Forelimb muscle (tissue), 1 donor: ENCODE measurements around the gene ZEB2. TPM values are rescaled to one million over a fixed set of nuclear protein-coding genes. Genes with fewer than 3 reads are reported as not detected.

Experiments
- DNase-seq: peaks from one replicate; pipeline ENCODE4 v3.0.0-alpha.2; 2013; ENCODE audit warnings: low read depth
- polyA plus RNA-seq: library from polyadenylated mRNA; unstranded; fragments of 120-200 nt; gene quantifications from one replicate; pipeline ENCODE4 v1.2.1, GENCODE V29; 2013; ENCODE audit not compliant: insufficient read length

Gene ZEB2
- polyA plus RNA-seq, 1 donor = 107 TPM

DNA sequence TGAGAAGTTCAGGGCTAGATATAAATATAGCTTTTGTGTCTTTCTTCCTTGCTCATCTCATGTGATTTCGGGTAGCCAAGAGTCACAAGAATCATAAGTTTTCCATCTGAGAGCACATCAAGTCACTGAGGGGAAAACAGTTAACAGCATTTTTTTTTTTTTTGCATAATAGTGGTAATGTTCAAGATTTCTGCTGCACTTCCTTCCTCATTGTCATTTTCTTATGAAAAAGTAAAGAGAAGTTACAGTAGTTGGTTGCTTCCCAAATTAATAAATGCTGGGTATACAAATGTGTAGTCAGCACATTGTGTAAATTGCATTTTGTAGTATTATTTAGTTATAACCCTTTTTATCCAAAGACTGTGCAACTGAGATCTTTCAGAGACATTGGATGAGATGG lies 93.6 kb downstream of the ZEB2 start:
- no peak for DNase-seq

DNA sequence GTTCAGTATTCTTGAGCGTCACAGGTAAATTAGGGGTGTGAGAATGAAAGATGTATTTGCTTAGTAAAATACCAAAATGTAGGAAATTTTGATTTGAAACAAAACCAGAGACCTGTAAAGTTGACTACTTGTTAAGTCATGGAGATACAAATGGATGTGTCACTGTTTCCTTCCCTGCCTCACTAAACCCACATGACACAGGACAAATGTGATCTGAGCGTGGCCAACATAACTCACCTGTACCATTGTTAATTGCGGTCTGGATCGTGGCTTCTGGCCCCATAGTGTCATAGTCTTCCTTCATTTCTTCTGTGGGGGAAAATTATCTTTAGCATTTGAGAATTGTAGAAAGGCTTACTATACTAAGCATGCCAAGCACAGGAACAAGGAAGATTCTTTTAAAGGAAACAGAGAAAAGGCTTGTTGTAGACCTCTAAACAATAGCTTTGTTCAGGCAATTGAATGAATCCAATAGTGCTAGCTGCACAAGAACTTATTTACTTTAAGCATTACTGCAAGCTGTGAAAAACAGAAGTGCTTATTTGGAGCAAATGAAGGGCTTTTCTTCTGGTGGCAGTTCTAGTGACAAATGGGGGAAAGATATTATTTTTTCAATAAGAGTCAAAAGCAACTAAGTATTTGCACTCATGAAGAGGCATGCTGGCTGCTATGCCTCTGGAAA lies 95.2 kb downstream of the ZEB2 start:
- no peak for DNase-seq

DNA sequence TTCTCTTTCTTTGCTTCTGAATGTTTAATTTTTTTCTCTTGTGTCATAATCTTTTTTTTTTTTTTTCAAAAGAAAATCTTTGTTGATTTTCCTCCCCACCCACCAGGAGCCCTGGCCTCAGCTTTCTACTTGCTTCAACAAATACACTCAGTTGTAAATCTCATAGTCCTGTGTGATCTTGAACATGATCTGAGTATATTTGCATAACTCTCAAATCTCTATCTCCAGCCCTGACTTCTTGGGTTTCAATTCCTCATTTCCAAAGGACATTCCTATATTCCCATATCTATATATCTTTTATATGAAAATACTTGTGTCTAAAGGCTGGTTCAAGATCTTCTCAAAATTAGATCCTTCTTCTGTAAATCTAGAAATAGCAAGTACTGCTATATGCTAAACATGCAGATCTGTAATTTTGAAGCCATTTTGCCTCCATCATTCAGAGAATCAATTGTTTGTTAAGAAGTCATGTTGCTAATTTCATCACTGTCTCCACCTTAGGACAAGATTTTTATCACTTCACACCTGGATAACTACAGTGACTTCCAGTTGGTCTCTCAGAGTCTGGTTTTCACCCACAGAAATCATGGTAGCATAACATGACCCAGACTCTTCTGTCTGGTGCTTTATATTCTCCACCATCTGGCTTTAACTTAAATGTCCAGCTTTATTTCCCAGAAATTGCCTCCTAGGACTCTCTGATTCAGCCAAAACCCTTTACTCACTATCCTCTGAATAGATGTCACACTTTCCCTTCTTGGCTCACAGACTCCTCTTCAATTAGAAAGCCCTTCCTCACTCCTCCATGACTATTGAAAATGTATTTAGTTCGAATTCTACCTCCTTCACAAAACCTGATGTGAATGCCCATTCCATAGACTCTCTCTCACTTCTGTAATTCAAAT lies 98.1 kb downstream of the ZEB2 start:
- DNase-seq = no peak

DNA sequence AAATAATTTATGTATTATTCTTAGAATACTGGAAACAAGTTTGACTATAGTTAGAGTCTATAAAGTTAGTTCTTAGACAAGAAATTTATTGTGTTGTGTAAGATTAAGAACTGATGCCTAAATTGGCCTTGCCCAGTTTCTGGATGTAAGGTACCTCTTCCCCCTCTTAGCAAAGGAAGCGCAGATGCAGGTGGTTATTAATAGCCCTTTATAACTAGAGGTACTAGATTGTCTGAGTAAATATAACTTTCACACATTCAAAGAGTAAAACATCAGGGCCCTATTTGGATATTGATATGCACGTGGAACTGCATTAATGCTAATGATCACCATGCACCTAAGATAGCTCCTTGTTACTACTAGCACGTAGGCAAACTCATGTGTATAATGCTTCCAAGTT lies 100.7 kb downstream of the ZEB2 start:
- no peak for DNase-seq

DNA sequence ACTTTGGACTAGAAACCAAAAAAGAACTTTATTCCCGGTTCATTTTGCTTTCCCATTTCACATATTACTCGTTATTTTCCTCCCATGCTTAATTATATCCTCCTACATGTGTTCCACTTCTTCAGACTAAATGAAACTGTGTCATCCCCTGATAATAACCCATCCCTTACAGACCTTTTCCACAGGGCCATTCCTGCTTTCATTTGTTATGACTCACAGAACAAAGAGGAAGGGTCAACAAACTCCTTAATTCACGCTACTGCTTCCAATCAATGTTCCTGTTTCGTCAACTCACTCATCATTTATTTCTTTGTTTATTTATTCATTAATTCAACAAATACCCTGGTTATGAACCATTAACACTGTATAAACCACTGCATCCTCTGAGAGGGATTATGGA lies 104.5 kb downstream of the ZEB2 start:
- no peak for DNase-seq

DNA sequence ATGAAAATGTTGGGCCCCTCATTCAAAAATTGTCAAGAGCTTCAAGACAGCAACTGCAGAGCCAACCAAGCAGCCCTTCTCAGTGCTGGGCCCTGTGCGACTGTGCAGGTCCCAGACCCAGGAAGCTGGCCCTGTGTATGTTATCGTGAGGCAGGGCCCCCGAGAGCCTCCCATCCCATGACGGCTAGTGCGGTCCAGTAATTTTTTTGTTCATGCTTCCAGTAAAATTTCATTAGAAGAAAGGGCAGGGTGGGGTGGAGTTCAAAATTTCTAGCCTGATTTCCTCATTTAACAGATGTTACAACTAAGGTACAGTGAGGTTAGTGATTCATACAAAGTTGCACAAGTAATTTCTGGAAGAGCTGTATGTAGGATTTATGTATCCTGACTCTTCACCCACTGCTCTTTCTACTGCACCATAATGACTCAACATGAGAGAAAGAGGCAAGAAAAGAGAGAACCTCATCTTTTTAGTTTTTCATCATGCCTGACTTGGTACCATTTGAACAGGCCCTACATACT lies 105.5 kb downstream of the ZEB2 start:
- no peak for DNase-seq

DNA sequence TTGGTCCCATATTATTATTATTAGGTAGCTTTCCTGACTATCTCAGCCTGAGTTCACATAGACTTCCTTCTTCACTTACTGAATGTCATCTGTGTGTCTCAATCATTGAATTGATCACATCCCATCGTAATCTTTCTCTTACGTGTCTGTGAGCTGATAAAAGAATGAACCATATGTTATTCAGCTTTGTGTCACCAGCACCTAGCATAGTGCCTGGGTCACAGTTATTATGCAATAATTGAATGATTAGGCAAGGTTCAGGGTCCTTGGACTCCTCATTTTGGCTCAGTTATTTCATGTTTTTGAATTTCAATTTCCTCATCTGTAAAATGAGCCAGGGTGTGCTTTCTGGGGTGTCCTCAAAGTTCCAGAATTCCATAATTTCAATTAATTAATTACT lies 107.2 kb downstream of the ZEB2 start:
- DNase-seq = no peak

DNA sequence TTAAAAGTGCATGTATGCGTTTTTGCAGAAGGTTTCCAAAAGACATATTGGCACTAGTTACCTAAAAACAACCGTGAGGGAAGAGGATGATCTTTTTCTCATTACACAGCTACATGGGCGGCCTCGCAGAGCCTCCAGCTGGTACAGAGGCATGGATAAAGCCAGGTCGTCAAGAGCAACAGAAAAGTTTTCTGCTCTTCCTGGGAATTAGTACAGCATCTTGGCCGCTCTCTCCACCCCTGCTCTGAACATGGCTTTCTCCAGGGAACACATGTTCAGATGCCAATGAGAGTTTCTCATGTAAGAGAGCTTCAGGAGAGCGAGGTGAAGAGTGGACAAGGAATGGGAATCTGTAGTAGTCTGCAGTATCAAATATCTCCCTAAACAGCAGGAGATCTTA lies 108.4 kb downstream of the ZEB2 start:
- no peak for DNase-seq

DNA sequence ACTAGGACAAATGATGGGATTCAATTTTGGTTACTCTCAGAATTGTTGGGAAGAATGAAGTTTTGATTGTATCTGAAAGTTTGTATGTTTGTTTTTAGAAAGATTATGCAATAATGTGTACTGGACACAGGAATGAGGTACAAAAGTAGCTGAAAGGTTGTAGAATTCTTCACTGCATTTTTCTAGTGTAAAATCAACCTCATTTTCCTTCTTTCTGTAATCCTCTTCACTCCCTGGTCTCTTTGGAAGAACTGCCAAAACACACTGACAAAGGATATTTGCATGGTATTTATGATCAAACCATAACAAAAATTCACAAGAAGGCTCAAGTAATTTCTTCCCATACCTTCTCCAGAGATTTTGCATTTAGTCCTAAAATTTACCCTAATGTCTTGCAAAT lies 110.7 kb downstream of the ZEB2 start:
- DNase-seq = no peak

DNA sequence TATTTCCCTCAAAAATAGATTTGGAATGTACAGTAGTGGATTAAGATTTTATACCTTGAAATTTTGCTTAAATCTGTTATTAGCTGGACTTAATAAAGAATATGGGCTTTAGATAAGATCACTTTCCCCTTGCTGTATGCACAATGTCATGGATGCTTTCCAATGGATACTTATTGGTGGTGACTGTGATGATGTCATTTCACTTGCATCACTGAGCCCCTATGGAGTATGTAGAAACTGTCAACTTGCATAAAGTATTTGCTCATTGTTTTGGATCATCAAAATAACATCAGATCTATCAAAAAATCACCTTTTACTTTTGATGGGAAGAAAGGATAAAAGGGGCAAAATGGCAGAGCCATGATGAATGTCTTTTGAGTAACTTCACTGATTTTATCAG lies 112.7 kb downstream of the ZEB2 start:
- DNase-seq = no peak

DNA sequence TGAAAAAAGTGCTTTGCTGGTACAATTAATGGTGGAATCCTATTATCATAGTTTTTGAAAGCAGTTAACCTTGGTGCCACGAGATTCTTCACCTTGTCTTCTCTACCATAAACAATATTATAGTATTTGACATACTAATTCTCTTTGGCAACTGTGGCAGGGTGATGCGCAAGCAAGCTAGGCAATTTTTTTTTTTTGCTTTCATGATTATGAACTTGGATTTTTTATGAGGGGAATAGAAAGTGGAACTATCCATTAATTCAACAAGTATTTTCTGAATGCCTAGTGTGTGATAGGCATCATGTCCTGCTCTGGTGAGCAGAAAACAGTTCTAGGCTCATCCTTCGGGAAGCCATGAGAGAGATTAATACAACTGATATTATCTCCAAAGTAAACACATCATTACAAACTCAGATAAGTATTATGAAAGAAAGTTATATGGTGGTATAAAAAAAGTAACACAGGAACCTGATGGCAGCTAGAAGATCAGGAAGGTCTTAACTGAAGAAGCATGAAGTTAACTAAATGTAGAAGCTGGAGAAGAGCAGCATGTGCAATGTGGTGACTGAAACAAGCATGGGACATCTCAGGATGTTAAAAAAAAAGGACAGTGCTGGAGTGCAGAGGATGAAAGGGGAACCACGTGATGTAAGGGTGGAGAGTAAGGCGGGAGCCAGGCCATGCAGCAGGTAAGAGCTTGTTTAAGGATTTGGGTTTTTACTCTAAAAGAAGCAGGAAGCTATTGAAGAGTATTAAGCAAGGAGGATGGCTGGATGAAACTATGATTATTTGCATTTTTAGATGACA lies 113.7 kb downstream of the ZEB2 start:
- no peak for DNase-seq

DNA sequence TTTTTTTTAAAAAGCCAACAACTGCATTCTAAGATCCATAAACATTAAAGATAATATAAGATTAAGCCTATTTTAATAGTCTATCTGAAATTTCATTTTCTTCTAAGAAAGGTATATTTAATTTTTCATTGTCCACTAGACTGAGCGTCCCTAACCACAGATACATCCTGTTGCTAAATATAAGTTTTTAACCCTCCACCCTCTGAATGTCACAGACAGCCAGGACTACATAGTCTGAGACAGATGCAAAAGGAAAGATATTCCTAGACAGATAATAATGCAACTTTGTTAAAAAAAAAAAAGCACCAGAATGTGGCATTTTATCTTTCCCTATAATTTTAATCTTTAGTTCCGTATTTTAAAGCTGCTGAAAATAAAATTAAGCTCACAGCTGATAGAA lies 114.6 kb downstream of the ZEB2 start:
- DNase-seq = no peak

DNA sequence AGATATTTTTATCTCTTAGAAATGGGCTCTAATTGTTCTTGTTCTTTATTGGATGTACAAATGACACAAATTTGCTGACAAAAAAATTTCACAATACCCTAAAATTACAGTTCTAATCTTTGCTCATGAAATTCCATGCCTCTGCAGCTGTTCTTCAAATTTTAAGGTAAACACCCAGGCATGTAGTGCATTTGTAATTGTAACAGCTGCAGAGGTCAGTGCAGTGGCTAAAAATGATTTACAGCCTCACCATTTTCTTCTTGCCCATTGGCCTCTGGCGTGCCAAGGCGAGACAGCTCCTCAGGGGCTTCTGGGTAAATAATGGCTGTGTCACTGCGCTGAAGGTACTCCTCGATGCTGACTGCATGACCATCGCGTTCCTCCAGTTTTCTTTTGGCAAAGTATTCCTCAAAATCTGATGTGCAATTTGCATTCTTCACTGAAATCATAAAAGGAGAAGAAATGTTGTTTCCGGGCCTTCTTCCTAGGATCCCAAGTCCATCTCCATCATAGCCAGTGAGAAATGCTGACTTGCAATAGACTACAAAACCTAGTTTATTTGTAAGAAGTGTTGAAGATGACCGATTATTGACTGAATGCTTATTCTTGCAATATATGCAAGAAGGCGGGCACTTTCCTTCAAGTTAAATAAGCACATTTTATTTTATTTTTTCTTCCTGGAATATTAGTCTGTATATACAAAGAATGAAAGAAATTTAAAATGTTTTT lies 115.2 kb downstream of the ZEB2 start:
- DNase-seq = no peak

DNA sequence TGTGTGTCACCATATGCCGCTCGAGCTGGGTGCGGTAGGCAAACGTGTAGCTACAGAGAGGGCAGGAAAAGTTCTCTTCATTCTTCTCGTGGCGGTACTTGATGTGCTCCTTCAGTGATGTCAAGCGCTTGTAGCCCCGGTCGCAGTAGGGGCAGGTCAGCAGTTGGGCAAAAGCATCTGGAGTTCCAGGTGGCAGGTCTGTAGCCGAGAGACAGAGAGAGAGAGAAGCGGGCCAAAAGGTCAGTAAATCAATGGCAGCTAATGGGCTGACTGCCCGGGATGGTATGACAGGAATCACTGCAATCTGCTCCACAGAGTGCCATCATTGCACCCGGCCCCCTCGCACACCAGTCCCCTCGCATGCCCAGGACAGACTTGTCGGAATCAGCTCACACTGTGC lies 116.0 kb downstream of the ZEB2 start:
- no peak for DNase-seq

DNA sequence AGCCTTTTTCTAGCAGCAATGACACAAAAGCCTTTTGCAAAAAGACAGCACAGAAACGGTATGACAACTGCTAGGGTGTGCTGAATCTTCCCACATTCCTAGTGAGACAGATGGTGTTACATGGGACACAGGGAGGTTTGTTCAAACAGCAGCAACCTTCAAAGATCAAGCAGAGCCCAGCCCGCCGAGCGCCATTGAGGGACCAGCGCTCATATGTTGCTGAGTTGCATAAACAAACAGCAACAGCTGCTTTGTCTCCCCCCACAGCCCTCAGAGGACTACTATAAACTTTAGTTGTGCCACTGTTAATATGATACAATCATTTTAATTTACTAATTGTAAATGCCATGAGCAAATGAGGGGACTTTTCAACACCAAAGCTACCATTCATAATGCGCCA lies 117.7 kb downstream of the ZEB2 start:
- DNase-seq = no peak

DNA sequence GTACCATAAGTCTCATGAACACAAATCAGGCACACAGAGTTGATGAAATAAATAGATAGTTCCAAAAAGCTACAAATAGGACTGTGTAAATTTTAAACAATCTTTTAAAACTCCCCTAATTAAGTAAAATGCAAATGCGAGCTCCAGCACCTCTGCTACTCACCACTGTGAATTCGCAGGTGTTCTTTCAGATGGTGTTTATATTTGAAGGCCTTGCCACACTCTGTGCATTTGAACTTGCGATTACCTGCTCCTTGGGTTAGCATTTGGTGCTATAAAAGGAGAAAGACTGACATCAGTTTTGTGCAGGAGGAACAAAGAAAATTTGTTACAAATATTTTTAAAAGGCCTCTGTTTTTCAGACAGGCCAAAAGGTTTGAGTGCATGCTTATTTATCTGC lies 118.9 kb downstream of the ZEB2 start:
- DNase-seq = no peak

DNA sequence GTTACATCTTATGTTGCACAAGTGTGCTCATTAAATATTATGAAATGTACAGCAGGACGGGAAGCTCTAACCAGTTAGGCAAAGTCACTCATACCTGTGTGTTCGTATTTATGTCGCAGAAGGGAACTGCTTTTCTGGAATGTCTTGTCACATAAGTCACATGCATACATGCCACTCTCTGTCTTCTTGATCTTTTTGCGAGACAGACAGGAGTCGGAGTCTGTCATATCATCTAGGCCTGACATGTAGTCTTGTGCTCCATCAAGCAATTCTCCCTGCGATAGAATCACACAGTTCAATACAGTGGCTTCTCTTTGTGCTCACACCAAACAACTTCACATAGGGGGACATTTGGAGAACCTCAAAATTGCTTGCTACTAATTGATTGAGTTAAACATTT lies 123.6 kb downstream of the ZEB2 start:
- DNase-seq = no peak

DNA sequence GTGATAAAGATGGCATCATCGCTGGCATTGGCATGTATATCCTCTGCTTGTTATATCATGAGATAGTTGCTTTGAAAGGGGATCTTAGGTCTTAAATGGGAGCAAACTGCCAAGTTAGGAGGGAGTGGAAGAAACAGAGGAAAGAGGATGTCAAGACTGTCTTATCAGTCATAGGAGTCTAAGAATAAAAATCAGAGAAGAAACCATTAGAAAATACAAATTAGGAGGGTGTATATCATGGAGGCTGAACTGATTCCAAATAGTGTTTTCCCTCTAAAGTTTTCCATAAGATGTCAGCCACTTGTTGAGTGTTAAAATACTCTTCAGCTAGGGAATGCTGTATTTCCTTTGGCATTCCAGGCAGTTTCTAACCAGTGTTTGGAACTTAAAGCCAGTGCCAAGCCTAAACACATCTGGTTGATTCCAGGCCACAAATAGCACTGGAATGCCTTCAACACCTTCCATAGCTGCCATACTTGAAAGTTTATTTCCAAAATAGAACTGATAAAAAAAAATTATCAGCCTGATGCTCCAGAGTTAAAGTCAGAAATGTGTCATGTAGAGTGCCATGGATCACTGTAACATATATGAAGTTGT lies 129.4 kb downstream of the ZEB2 start:
- no peak for DNase-seq

DNA sequence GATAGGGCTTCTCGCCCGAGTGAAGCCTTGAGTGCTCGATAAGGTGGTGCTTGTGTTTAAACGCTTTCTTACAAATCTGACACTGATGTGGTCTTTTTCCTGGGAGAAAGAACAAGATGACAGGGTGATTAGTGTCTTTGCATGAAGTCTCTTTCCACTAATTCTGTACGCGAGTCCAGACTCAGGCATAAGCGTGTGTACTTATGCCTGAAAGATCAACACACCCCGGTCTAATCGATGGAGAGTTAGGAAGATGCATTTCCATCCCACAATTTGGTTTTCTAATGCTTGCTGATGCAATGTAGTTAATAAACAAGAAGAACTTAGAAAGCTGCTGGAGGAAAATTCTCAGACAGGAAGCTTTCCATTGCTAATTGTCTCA lies 130.0 kb downstream of the ZEB2 start:
- DNase-seq = no peak

DNA sequence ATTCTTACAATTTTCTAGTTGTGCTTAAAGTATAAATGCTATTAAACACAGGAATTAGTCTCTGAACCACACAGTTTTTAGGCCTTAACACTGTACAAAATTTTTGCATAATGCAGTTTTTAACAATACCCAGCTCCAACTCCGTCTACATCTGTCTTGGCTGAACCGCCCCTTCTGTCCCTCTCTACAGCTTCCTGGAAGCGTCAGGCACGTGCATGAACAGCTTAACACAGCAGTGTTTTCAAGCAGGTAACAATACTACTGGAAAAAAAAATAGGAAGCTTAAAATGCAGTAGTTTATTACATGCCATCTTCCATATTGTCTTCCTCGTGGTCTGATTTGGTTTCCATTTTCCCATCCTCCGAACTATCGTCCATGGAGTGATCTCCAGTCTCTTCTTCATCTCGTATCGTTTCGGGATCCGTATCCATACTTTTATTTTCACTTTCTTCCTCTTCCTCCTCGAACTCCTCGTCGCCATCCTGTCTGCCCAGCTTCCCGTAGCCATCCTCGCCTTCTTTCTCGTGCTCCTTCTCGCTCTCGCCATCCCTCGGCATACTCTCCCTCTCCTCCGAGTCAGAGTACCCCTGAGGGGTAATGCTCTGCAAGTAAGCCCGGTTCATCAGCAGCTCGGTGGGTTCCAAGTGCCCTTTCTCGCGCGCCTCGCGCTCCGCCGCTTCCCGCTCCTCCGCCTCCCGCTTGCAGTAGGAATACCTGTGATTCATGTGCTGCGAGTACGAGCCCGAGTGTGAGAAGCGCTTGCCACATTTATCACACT lies 130.6 kb downstream of the ZEB2 start:
- no peak for DNase-seq
